Stimulated activated CD4-positive, alpha-beta T cell treated with anti-CD3 and anti-CD28 coated beads, Interleukin-12 subunit alpha, Interleukin-12 subunit beta, amount 100 ng/mL, for 48 hours (primary cell): ENCODE measurements around the gene EPB41L4A.

Source experiments
- DNase-seq, 3 donors: peaks; one replicate each; pipeline ENCODE4 v3.0.0-alpha.2; 2020; ENCODE audit warnings: low read depth in 2 of 3, low spot score in 1 of 3

Gene EPB41L4A

DNA sequence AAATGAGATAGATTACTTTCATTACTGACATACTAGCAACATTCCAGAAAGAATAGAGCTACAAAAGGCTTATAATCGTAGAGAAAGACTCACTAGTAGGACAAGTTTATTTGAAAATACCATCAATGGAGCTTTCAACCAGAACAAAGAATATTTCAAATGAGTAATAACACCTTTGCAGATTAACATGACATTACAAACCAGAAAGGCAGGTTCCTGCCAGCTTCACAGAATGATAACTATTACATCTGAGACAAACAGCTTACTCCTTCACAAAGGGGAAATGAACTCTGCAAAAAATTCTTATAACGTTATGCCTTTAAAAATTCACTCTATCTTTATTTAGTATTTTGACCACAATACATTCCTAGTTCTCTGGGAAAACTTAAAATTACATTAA lies 103.1 kb downstream of the EPB41L4A start:
- no peak for DNase-seq

DNA sequence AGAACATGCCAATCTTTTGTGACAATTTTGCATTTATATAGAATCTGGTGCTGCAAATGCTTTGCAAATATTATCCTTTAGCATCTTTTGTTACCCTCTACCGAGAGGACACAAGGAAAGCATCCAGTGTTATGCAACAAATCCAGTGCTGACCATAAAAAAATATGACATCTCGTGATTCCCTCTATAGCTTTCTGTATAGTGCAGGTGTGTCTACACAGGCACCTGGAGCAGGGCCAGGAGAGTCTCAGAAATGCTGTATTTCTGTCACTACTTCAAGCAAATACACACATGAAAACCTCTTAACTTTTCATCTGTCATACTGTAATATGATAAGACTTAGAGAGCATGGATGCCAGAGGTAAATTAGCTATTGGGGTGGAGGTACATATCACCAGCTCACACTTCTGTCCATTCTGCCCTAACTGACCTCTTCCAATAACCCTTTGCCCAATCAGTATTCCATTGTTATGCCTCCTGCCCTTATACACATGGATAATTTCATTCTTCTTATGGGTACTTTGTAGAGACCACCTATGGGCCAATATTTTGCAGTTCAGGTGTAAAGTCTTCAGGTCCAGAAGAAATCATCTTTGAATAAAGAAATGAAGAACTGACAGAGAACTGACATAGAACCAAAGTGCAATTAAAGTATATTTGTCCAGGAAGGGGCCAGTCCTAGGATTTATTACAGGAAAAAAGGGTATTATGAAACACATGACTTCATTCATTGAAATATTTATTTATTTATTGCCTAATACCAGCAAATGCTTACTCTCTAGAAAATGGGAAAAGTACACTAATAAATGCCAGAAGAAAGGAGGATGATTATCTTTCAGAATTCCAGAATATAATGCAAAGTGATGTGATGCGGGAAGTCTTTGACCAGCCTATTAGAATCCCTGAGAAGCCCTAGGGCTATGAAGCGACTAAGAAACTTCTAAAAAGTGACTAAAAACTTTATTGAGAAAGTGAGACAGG lies 106.5 kb downstream of the EPB41L4A start:
- no peak for DNase-seq

- DNase-seq, result no peak
These were observed 108.3 kb downstream of the EPB41L4A start for GRCh38 chr5:112310746-112311145.

DNA sequence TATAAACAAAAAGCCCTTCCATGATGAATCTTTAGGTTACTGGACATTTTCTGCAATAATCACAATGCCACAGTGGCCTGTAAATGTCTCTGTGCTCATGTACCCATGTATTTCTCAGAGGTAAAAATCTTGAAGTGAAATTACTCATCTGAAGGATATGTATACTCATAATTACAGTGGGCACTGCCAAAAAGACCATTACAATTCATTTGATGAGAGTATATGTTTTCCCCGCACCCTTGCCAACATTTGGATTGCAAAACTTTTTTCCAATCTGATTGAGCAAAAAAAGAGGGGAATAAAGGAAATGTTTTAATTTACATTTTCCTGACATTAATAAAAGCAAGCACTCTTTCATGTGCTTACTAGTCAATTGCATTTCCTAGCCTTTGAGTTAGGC lies 110.5 kb downstream of the EPB41L4A start:
- DNase-seq, result no peak

DNA sequence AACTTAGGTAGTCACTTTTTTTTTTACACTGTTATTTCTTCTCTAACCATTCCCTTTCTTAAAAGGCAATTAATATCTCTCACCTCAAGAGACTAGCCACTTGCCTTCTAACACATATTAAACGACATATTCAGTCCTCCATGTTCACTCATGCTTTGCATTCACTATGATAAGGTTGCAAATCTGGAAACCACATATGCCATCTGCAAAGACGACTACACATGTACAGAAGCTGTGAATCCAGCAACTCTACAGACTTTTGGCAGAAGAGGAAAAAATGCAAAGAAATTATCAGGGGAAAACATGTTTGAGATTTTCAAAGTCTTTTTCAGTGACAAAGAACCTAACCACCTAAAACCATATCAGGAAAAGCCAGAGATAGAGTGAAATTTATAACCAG lies 112.1 kb downstream of the EPB41L4A start:
- no peak for DNase-seq

- no peak for DNase-seq
These were observed 114.3 kb downstream of the EPB41L4A start for GRCh38 chr5:112304743-112305142.

DNA sequence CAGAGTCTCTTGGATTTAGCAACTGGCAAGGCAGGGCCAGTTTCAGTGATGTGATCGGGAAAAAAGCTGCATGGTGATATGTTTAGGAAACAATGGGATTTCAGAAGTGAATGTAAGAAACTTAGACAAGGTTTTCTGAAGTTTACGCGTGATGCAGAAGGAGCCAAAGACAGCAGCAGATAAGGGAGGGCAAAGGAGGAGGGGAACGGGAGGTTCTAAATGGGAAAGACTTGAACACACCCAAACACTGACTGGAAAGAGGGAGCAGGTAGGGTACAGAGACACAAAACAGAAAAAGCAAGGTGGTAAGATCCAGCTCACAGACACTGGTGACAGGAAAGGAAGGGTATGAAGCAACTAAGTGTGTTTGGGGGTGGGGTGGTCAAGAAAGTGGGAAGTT lies 115.4 kb downstream of the EPB41L4A start:
- DNase-seq, result no peak

DNA sequence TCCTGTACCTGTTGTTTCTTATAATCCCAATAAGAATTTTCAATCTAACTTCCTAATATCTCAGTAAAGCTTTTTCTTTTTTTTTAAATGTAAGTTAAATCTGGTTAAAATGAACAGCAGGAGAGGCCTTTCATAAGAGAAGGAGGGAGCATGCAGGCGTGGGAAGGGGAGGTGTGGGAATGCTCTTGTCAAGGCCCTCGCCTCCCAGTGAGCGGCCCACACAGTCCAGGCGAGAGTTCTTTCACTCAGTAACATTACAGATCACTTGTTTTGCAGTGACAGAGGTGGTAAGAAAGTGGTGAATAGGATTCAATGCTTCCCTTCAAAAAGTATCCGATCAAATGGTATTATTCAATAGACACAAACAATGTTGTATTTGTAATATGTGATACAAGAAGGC lies 125.0 kb downstream of the EPB41L4A start:
- no peak for DNase-seq

GRCh38 chr5:112293587-112293986 lies 125.5 kb downstream of the EPB41L4A start:
- no peak for DNase-seq

GRCh38 chr5:112290691-112291090 lies 128.4 kb downstream of the EPB41L4A start:
- no peak for DNase-seq

DNA sequence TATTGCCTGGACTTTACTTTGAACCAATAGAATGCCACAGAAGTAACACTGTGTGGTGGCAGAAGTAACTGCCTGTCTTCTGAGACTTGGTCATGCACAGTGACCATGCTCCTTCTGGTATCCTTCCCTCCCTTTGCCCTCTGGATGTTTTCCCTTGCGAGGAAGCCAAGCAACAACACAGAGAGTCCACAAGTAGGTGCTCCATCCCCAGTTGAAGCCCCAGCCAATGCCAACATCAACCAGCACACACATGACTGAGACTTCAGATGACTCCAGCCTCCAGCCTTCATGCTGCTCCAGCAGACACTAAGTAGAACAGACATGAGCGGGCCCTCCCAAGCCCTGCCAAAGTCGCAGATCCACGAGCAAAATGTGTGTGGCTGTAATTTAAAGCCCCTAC lies 129.6 kb downstream of the EPB41L4A start:
- no peak for DNase-seq

DNA sequence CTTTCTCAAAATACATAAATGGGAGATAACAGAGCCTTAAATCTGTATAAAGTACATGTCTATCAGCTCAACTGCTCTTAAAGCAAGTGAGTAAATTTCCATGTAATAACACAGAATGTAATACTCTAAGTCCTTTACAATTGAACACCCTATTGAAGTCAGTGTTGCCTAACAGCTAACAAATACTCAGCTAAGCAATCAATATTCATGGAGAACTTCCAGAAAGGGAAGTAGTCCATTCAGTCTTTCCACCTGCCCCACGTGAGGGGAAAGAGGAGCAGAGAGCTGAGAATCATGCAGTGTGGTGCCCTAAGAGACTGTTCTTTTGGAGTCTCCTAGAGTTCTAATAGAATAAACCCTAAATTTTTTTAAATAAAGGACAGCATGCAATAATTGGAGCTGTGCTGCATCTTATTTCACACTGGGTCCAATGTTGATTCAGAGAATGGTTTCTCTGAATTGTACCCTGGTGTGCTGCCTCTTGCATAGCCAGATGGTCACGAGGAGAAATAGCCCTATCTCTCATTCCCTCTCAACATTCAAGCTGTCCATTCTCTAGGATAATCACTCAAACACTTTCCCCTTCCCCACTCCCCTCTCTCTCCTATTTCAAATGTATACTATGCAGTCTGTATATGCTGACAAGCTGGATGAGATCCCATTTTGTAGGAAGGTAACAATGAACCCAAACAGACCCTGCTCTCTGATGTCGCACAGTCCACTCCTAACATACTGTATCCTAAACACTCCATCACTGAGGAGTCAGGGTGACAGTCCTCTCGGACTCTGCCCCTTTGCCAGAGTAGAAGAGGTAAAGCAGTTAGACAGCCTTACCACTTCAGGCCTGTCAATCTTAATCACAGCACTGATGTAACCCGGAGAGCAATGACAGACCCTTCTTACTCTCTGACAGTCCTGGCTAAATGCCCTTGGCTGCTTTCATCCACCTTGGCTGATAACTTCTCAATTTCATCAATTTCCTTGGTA lies 134.8 kb downstream of the EPB41L4A start:
- no peak for DNase-seq

- no peak for DNase-seq
These were observed 136.0 kb downstream of the EPB41L4A start for GRCh38 chr5:112283034-112283582.

DNA sequence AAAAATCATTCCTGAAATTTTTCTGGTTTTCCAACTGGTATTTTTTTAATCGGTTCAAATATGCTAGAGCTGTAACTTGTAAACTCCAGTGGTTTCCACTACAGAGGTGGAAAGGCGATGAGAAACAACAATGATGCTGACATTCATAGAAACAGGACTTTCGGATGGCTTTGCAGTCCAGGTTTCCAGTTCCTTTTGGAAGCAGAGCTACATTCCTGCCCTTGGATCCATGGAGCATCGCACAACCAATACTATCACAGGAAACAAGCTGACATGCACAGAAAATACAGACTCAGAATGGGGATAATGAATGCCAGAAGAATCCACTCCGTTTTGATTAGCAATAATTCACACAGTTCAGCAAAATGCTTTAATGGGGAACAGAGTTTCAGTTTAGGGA lies 140.0 kb downstream of the EPB41L4A start:
- no peak for DNase-seq

DNA sequence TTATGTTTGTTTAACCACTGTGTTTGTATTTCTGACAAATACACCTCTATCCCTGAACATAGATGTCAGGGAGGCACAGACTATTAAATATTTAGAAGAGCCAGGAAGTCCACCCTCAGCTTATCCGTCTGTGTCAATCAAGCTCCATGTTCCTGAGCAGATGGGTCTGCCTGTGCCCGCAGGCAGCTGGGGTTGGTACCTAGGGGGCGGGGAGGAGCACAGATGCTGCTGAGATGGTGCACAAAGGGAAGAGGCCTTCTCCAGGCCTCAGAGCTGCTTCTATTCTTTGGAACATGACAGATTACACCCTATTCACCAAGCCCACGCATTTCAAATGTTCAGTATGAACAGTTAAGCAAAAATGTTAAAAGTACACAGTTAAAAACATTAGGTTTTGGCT lies 142.1 kb downstream of the EPB41L4A start:
- no peak for DNase-seq

DNA sequence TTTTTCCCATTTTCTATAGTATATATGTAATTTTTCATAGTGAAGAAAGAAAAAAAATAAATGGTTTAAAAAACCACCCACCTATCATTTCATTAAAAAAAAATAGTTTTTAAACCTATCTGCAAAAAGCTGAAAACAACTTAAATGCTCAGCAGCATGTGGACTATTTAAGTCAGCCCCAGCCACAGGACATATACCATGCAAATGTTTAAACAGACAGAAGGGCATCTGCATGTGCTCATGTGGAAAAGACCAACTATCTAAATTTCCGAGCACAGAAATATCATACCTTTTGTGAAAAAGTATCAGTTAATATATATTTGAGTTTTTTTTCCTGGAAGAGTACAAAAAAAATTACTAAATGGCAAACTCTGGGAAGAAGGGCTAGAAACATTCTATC lies 143.4 kb downstream of the EPB41L4A start:
- DNase-seq, result no peak

GRCh38 chr5:112270299-112271293 lies 148.5 kb downstream of the EPB41L4A start:
- no peak for DNase-seq

- no peak for DNase-seq
These were observed 151.8 kb downstream of the EPB41L4A start for GRCh38 chr5:112267231-112267630.

GRCh38 chr5:112264666-112265065 lies 154.4 kb downstream of the EPB41L4A start:
- no peak for DNase-seq

DNA sequence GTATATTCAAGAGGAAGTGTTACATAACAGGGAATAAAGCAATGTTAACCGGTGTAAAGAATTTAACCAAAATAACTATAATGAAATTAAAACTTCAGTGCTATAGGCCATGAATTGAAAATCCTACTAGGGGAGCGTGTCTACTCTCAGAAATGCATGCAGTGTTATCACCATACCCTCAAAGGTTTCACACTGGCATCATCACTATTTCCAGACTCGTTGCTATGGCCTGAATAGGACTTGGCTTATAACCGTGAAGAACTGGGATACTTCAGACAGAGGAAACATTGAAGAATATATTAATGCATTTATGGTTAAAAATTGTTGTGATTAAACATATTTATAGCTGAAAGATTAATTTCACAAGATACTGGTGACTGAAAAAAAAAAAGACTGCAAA lies 154.9 kb downstream of the EPB41L4A start:
- DNase-seq, result no peak
